ENCODE results near the gene C1QTNF5. TPM values are rescaled to one million over a fixed set of nuclear protein-coding genes. Genes with fewer than 3 reads are reported as not detected.
A peak's percentile ranks its signal among the peaks of the same experiment; 100 is the strongest.

Gene C1QTNF5
- total RNA-seq, 1 experiment from 2014 or later, result not detected

- peak; percentile 69 for DNase-seq (ENCODE audit: low spot score)
These were observed 22.2 kb downstream of the C1QTNF5 start for GRCh38 chr11:119318240-119319135.

- no peak for DNase-seq (ENCODE audit: low spot score)
These were observed 23.0 kb downstream of the C1QTNF5 start for GRCh38 chr11:119317592-119318239.

- DNase-seq (ENCODE audit: low spot score), result no peak
These were observed 23.7 kb downstream of the C1QTNF5 start, which contains the start of gene MCAM for GRCh38 chr11:119316729-119317591. MCAM (minus strand) TSS chr11:119317130; CDS start chr11:119317101, 29 bp downstream.

GRCh38 chr11:119316016-119316728 lies 24.5 kb downstream of the C1QTNF5 start:
- peak; percentile 62 for DNase-seq (ENCODE audit: low spot score)

GRCh38 chr11:119315131-119316015 lies 25.3 kb downstream of the C1QTNF5 start:
- peak; percentile 44 for DNase-seq (ENCODE audit: low spot score)

- no peak for DNase-seq (ENCODE audit: low spot score)
These were observed 26.0 kb downstream of the C1QTNF5 start for GRCh38 chr11:119314726-119315125.

GRCh38 chr11:119310682-119311052 lies 30.0 kb downstream of the C1QTNF5 start:
- DNase-seq (ENCODE audit: low spot score), result no peak

GRCh38 chr11:119309953-119310681 lies 30.6 kb downstream of the C1QTNF5 start:
- no peak for DNase-seq (ENCODE audit: low spot score)

- DNase-seq (ENCODE audit: low spot score), result no peak
These were observed 31.3 kb downstream of the C1QTNF5 start for GRCh38 chr11:119309411-119309810.

- no peak for DNase-seq (ENCODE audit: low spot score)
These were observed 32.7 kb downstream of the C1QTNF5 start for GRCh38 chr11:119307974-119308373.

- no peak for DNase-seq (ENCODE audit: low spot score)
These were observed 33.5 kb downstream of the C1QTNF5 start for GRCh38 chr11:119307219-119307618.

GRCh38 chr11:119306373-119306890 lies 34.3 kb downstream of the C1QTNF5 start:
- no peak for DNase-seq (ENCODE audit: low spot score)

- no peak for DNase-seq (ENCODE audit: low spot score)
These were observed 34.9 kb downstream of the C1QTNF5 start for GRCh38 chr11:119305556-119306372.

GRCh38 chr11:119303227-119303718 lies 37.4 kb downstream of the C1QTNF5 start:
- no peak for DNase-seq (ENCODE audit: low spot score)

- DNase-seq (ENCODE audit: low spot score), result no peak
These were observed 40.3 kb downstream of the C1QTNF5 start for GRCh38 chr11:119300198-119300964.

GRCh38 chr11:119299416-119299815 lies 41.3 kb downstream of the C1QTNF5 start:
- DNase-seq (ENCODE audit: low spot score), result no peak

GRCh38 chr11:119298726-119299125 lies 42.0 kb downstream of the C1QTNF5 start:
- DNase-seq (ENCODE audit: low spot score), result no peak

Measured in H4 (cell line).